Thyroid gland (tissue), 4 donors: ENCODE measurements around the gene C5. TPM values are rescaled to one million over a fixed set of nuclear protein-coding genes. Genes with fewer than 3 reads are reported as not detected.

Experiments used
- DNase-seq, 2 donors: peaks; one replicate each; pipeline ENCODE4 v3.0.0-alpha.2; 2019
- H3K27ac ChIP-seq, 3 donors: fragments of 200-600 bp; sonication (generic); 1 replicate in 2 of 3; 2 replicates in 1 of 3; pipeline ENCODE4 v1.5.1; 2016 to 2019; ENCODE audit warnings: mild to moderate bottlenecking in 1 of 3, moderate library complexity in 1 of 3
- H3K27me3 ChIP-seq: fragments of 200-600 bp; sonication (generic); one replicate; pipeline ENCODE4 v1.5.1; 2019
- H3K36me3 ChIP-seq, 2 donors: fragments of 200-600 bp; sonication (generic); one replicate each; pipeline ENCODE4 v1.5.1; 2016 to 2019
- H3K4me1 ChIP-seq, 2 donors: fragments of 200-600 bp; sonication (generic); one replicate each; pipeline ENCODE4 v1.5.1; 2017 to 2019
- H3K4me3 ChIP-seq, 3 donors: fragments of 200-600 bp; sonication (generic); replicated peaks in 1 of 3; 1 replicate in 2 of 3; 2 replicates in 1 of 3; pipeline ENCODE4 v1.5.1; 2016; ENCODE audit warnings: mild to moderate bottlenecking in 1 of 3
- H3K9me3 ChIP-seq: fragments of 200-600 bp; sonication (generic); one replicate; pipeline ENCODE4 v1.5.1; 2017
- POLR2A ChIP-seq, 2 donors: fragments of 450-650 bp; IDR thresholded peaks; one replicate each; pipeline ENCODE4 v1.6.1; 2017; ENCODE audit warnings: antibody characterized with exemption in 2 of 2, mild to moderate bottlenecking in 2 of 2, moderate library complexity in 1 of 2
- WGBS, 2 donors: methylation state at CpG; one replicate each; pipeline ENCODE4 v1.1.5; 2017; 5-methylcytosine and 5-hydroxymethylcytosine counted together
- intact Hi-C: fragments of 100-400 bp; cut with DNase I; formaldehyde crosslinking; loops from one replicate; pipeline ENCODE4 v1.15.1; 2023
- total RNA-seq, 4 donors: library from RNA; depleted of rRNA; stranded (reverse); fragments of >200 nt; gene quantifications; one replicate each; pipeline ENCODE4 v1.2.3, GENCODE V29; 2016
- TF ChIP-seq, protein P1 (sequence below), 6 experiments: fragments of 200-600 bp in 3 of 6; fragments of 450-650 bp in 3 of 6; sonication (generic) in 3 of 6; IDR thresholded peaks; one replicate each; pipeline ENCODE4 v1.5.1; 2016 to 2019; ENCODE audit warnings: antibody characterized with exemption in 6 of 6, mild to moderate bottlenecking in 2 of 6, inconsistent platforms in 1 of 6, moderate library complexity in 1 of 6

C5 gene
- total RNA-seq, 4 donors from 2014 or later = 1.7 to 3.4 (median 2.8) TPM

GRCh38 chr9:120970244-120970643 is 79.8 kb downstream of the C5 start:
- no peak overlapping the region for H3K27ac ChIP-seq
- intact Hi-C loops = no loop called here
- peaks cover 11 to 14% of the 10 kb centered on the region in 2 donors for H3K4me1 ChIP-seq
- no peak overlapping the region for H3K4me3 ChIP-seq
- H3K27me3 ChIP-seq = no peaks in the 10 kb centered on the region
- 81% methylated on average over 3 of the region's 3 CpGs for WGBS, 2 donors
- no peak for TF ChIP-seq POLR2A (IDR thresholded peaks at IDR 0.05)
- TF ChIP-seq, protein P1, sequence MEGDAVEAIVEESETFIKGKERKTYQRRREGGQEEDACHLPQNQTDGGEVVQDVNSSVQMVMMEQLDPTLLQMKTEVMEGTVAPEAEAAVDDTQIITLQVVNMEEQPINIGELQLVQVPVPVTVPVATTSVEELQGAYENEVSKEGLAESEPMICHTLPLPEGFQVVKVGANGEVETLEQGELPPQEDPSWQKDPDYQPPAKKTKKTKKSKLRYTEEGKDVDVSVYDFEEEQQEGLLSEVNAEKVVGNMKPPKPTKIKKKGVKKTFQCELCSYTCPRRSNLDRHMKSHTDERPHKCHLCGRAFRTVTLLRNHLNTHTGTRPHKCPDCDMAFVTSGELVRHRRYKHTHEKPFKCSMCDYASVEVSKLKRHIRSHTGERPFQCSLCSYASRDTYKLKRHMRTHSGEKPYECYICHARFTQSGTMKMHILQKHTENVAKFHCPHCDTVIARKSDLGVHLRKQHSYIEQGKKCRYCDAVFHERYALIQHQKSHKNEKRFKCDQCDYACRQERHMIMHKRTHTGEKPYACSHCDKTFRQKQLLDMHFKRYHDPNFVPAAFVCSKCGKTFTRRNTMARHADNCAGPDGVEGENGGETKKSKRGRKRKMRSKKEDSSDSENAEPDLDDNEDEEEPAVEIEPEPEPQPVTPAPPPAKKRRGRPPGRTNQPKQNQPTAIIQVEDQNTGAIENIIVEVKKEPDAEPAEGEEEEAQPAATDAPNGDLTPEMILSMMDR (IDR thresholded peaks at IDR 0.05) = no peak
- no peaks in the 10 kb centered on the region for H3K36me3 ChIP-seq
- H3K9me3 ChIP-seq = no peaks in the 10 kb centered on the region
- DNase-seq = no peak

DNA sequence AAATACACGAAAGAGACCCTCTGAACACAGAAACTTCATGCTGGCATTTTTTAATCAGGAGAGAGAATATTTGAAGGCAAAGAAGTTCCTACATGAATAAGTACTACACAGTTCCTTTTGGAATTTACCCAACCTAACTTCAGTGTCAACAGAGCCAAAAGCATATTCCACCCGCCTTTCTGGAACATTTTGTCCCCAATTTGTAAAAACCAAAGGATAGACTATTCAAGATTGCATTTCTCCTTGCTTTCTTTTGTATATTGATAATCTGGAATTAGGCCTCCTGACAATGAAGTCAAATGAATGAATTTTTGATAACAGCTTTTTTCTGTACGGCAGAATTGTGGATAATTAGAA is 84.1 kb downstream of the C5 start:
- DNase-seq = no peak
- WGBS, 2 donors = 44 to 50% methylated on average over 3 of the region's 3 CpGs
- no peaks in the 10 kb centered on the region for H3K9me3 ChIP-seq

GRCh38 chr9:120965344-120966012 is 84.6 kb downstream of the C5 start:
- TF ChIP-seq POLR2A (IDR thresholded peaks at IDR 0.05) = no peak
- TF ChIP-seq, protein P1 (IDR thresholded peaks at IDR 0.05) = no peak
- intact Hi-C loops = no loop called here
- WGBS, 2 donors = 57 to 71% methylated on average over 4 of the region's 4 CpGs
- Histone ChIP-seq H3K27ac (peak overlapping the region; percentile 79 to 87 (median 84)), H3K9me3 (no peaks in the 10 kb centered on the region), H3K36me3 (no peaks in the 10 kb centered on the region), H3K4me3 (no peak overlapping the region), H3K27me3 (no peaks in the 10 kb centered on the region), H3K4me1 (peaks cover 14% of the 10 kb centered on the region in 2 donors)
- peak; percentile 65 to 66 for DNase-seq

More for the DNA sequence above, 84.1 kb downstream of the C5 start:
- Histone ChIP-seq H3K27ac (peak overlapping the region; percentile 79 to 87 (median 84)), H3K36me3 (no peaks in the 10 kb centered on the region), H3K27me3 (no peaks in the 10 kb centered on the region), H3K4me1 (peaks cover 14% of the 10 kb centered on the region in 2 donors), H3K4me3 (no peak overlapping the region)
- TF ChIP-seq, protein P1 (IDR thresholded peaks at IDR 0.05) = no peak
- no peak for TF ChIP-seq POLR2A (IDR thresholded peaks at IDR 0.05)
- intact Hi-C loops = no loop called here

GRCh38 chr9:120961936-120962335 is 88.1 kb downstream of the C5 start:
- Histone ChIP-seq H3K27ac (no peak overlapping the region), H3K4me1 (peaks cover 14% of the 10 kb centered on the region in 2 donors), H3K9me3 (no peaks in the 10 kb centered on the region), H3K36me3 (no peaks in the 10 kb centered on the region), H3K27me3 (no peaks in the 10 kb centered on the region), H3K4me3 (no peak overlapping the region)
- TF ChIP-seq, protein P1 (IDR thresholded peaks at IDR 0.05) = no peak
- no peak for TF ChIP-seq POLR2A (IDR thresholded peaks at IDR 0.05)
- no peak for DNase-seq
- intact Hi-C loops = no loop called here
- 97 to 98% methylated on average over 3 of the region's 3 CpGs for WGBS, 2 donors

- no peaks in the 10 kb centered on the region for H3K27me3 ChIP-seq
- H3K4me1 ChIP-seq = peaks cover 0 to 1% of the 10 kb centered on the region in 2 donors
- DNase-seq = no peak
- no peaks in the 10 kb centered on the region for H3K36me3 ChIP-seq
- H3K27ac ChIP-seq = no peak overlapping the region
- TF ChIP-seq, protein P1 (IDR thresholded peaks at IDR 0.05) = no peak
- no peak for TF ChIP-seq POLR2A (IDR thresholded peaks at IDR 0.05)
- intact Hi-C loops = no loop called here
- no peaks in the 10 kb centered on the region for H3K9me3 ChIP-seq
- WGBS, 2 donors = 87 to 93% methylated on average over 1 of the region's 1 CpG
- no peak overlapping the region for H3K4me3 ChIP-seq
Measured at GRCh38 chr9:120960001-120960400, 90.1 kb downstream of the C5 start.
